Right ventricle myocardium superior (tissue), 1 donor: Measurements from ENCODE around the gene MEF2C. TPM values are rescaled to one million over a fixed set of nuclear protein-coding genes. Genes with fewer than 3 reads are reported as not detected.

Experiments
- ATAC-seq: fragments of 200-7000 bp; cut with Tn5 transposase; one replicate; pipeline ENCODE4 v1.9.1; 2020; ENCODE audit warnings: mild to moderate bottlenecking; ENCODE audit not compliant: poor library complexity
- DNase-seq: peaks from one replicate; pipeline ENCODE4 v3.0.0-alpha.2; 2020
- intact Hi-C: fragments of 100-400 bp; cut with DNase I; formaldehyde crosslinking; loops from one replicate; pipeline ENCODE4 v1.11.2; 2022
- total RNA-seq: library from RNA; stranded (reverse); fragmentation: NEBNext Ultra II Directional; extraction: Animal tissue kit (Norgen Biotek cat#: 25700); gene quantifications from one replicate; pipeline ENCODE4 v1.2.1, GENCODE V29; 2021
- donor health status: DM: no; HTN: yes; CAD: no; lungs with severe emphysema.

The MEF2C gene
- total RNA-seq, 1 donor from 2014 or later, result 52.3 TPM

GRCh38 chr5:88890070-88890781, 7.2 kb upstream of the MEF2C start:
- intact Hi-C loops, result no loop called here
- DNase-seq (no peak), ATAC-seq (peak; percentile 5)

- intact Hi-C loops, result no loop called here
- ATAC-seq, result peak; percentile 82
- peak; percentile 75 for DNase-seq
These were observed 6.4 kb upstream of the MEF2C start for GRCh38 chr5:88889189-88890069.

GRCh38 chr5:88888848-88889188, 5.8 kb upstream of the MEF2C start:
- ATAC-seq, result no peak
- intact Hi-C loops, result no loop called here
- DNase-seq, result no peak

- no peak for DNase-seq
- intact Hi-C loops, result no loop called here
- no peak for ATAC-seq
These were observed 5.3 kb upstream of the MEF2C start for GRCh38 chr5:88888291-88888690.

GRCh38 chr5:88887342-88887741, 4.4 kb upstream of the MEF2C start:
- intact Hi-C loops, result no loop called here
- no peak for ATAC-seq
- DNase-seq, result no peak

- intact Hi-C loops, result no loop called here
- ATAC-seq, result no peak
- no peak for DNase-seq
These were observed 3.9 kb upstream of the MEF2C start for GRCh38 chr5:88886746-88887341.

- DNase-seq (no peak), ATAC-seq (no peak)
- intact Hi-C loops, result no loop called here
These were observed 3.3 kb upstream of the MEF2C start for GRCh38 chr5:88886252-88886651.

- DNase-seq, result no peak
- ATAC-seq, result no peak
- intact Hi-C loops, result no loop called here
These were observed 2.0 kb upstream of the MEF2C start for GRCh38 chr5:88885002-88885401.

GRCh38 chr5:88884608-88884877, 1.6 kb upstream of the MEF2C start:
- ATAC-seq (no peak), DNase-seq (no peak)
- intact Hi-C loops, result loop anchor here (5.0 kb wide), 3 partner anchors 57 to 152 kb away; no protein-coding TSS in a partner anchor

- intact Hi-C loops, result loop anchor here (5.0 kb wide), 3 partner anchors 57 to 152 kb away; no protein-coding TSS in a partner anchor
- peak; percentile 77 for ATAC-seq
- peak; percentile 85 for DNase-seq
These were observed 1.0 kb upstream of the MEF2C start for GRCh38 chr5:88883836-88884607.

GRCh38 chr5:88882276-88883038, 527 bp downstream of the MEF2C start:
- DNase-seq, result no peak
- intact Hi-C loops, result loop anchor here (5.0 kb wide), 3 partner anchors 55 to 150 kb away; no protein-coding TSS in a partner anchor
- ATAC-seq, result peak; percentile 14

- DNase-seq, result no peak
- intact Hi-C loops, result loop anchor here (5.0 kb wide), 3 partner anchors 54 to 149 kb away; no protein-coding TSS in a partner anchor
- peak; percentile 19 for ATAC-seq
These were observed 1.4 kb downstream of the MEF2C start for GRCh38 chr5:88881571-88881971.

GRCh38 chr5:88880201-88880600, 2.8 kb downstream of the MEF2C start:
- no peak for DNase-seq
- ATAC-seq, result no peak
- intact Hi-C loops, result loop anchor here (5.0 kb wide), 3 partner anchors 53 to 148 kb away; no protein-coding TSS in a partner anchor

- no peak for ATAC-seq
- DNase-seq, result no peak
- intact Hi-C loops, result loop anchor here (5.0 kb wide), 4 partner anchors 42 to 147 kb away; no protein-coding TSS in a partner anchor
These were observed 3.3 kb downstream of the MEF2C start for GRCh38 chr5:88879724-88880123.

- DNase-seq (no peak), ATAC-seq (no peak)
- intact Hi-C loops, result loop anchor here (5.0 kb wide), 1 partner anchor 42 kb away; no protein-coding TSS in a partner anchor
These were observed 4.0 kb downstream of the MEF2C start for GRCh38 chr5:88878976-88879375.

GRCh38 chr5:88877826-88878225, 5.2 kb downstream of the MEF2C start:
- no peak for ATAC-seq
- intact Hi-C loops, result loop anchor here (5.0 kb wide), 1 partner anchor 41 kb away; no protein-coding TSS in a partner anchor
- no peak for DNase-seq

GRCh38 chr5:88876714-88877113, 6.3 kb downstream of the MEF2C start:
- intact Hi-C loops, result loop anchor here (5.0 kb wide), 1 partner anchor 39 kb away; no protein-coding TSS in a partner anchor
- ATAC-seq, result no peak

More at GRCh38 chr5:88876714-88877113, 6.3 kb downstream of the MEF2C start:
- no peak for DNase-seq
